Vagina (tissue), 2 donors: ENCODE results near the gene PI4KA. TPM values are rescaled to one million over a fixed set of nuclear protein-coding genes. Genes with fewer than 3 reads are reported as not detected.

Experiments used
- DNase-seq, 2 donors: peaks; one replicate each; pipeline ENCODE4 v3.0.0-alpha.2; 2017; ENCODE audit errors: extremely low spot score in 2 of 2
- H3K27ac ChIP-seq: fragments of 200-600 bp; sonication (generic); one replicate; pipeline ENCODE4 v1.5.1; 2019
- H3K27me3 ChIP-seq: fragments of 200-600 bp; sonication (generic); one replicate; pipeline ENCODE4 v1.5.1; 2019
- H3K36me3 ChIP-seq, 2 donors: fragments of 200-600 bp; sonication (generic); one replicate each; pipeline ENCODE4 v1.5.1; 2017 to 2019
- H3K4me1 ChIP-seq: fragments of 200-600 bp; sonication (generic); one replicate; pipeline ENCODE4 v1.5.1; 2019
- H3K4me3 ChIP-seq, 2 donors: fragments of 200-600 bp; sonication (generic); 1 replicate in 1 of 2; 2 replicates in 1 of 2; pipeline ENCODE4 v1.5.1; 2016 to 2019
- H3K9me3 ChIP-seq: fragments of 200-600 bp; sonication (generic); one replicate; pipeline ENCODE4 v1.5.1; 2019
- CTCF ChIP-seq, 3 experiments: fragments of 450-650 bp in 2 of 3; fragments of 200-600 bp in 1 of 3; sonication (generic) in 1 of 3; IDR thresholded peaks; one replicate each; pipeline ENCODE4 v1.5.1; 2017 to 2019; ENCODE audit warnings: antibody characterized with exemption in 3 of 3, mild to moderate bottlenecking in 2 of 3, moderate library complexity in 2 of 3
- POLR2A ChIP-seq, 2 donors: fragments of 450-650 bp; IDR thresholded peaks; one replicate each; pipeline ENCODE4 v1.6.1; 2017; ENCODE audit warnings: antibody characterized with exemption in 2 of 2, mild to moderate bottlenecking in 2 of 2, moderate library complexity in 2 of 2
- POLR2AphosphoS5 ChIP-seq, 2 donors: sonication (generic); formaldehyde crosslinking; IDR thresholded peaks; one replicate each; pipeline ENCODE4 v1.9.0; 2017; ENCODE audit warnings: antibody characterized with exemption in 2 of 2, mild to moderate bottlenecking in 2 of 2, low read depth in 1 of 2; ENCODE audit not compliant: insufficient read depth in 1 of 2
- intact Hi-C: fragments of 100-400 bp; cut with DNase I; formaldehyde crosslinking; loops from one replicate; pipeline ENCODE4 v1.15.1; 2023
- total RNA-seq: library from RNA; depleted of rRNA; stranded (reverse); fragments of >200 nt; gene quantifications from one replicate; pipeline ENCODE4 v1.2.3, GENCODE V29; 2016

The PI4KA gene
- total RNA-seq, 1 donor from 2014 or later: 135 TPM

GRCh38 chr22:20798218-20798617, 60.4 kb downstream of the PI4KA start:
- H3K9me3 ChIP-seq: no peaks in the 10 kb centered on the region
- no peaks in the 10 kb centered on the region for H3K4me1 ChIP-seq
- no peak for DNase-seq
- intact Hi-C loops: no loop called here
- no peak overlapping the region for H3K27ac ChIP-seq
- H3K27me3 ChIP-seq: no peaks in the 10 kb centered on the region
- H3K4me3 ChIP-seq: no peak overlapping the region
- H3K36me3 ChIP-seq: peaks cover 0 to 80% of the 10 kb centered on the region in 2 donors
- TF ChIP-seq CTCF (IDR thresholded peaks at IDR 0.05) (no peak), POLR2A (IDR thresholded peaks at IDR 0.05) (no peak), POLR2AphosphoS5 (IDR thresholded peaks at IDR 0.05; ENCODE audit: insufficient read depth in 1 of 2, low read depth in 1 of 2) (no peak)

- H3K4me3 ChIP-seq: no peak overlapping the region
- peaks cover 0 to 80% of the 10 kb centered on the region in 2 donors for H3K36me3 ChIP-seq
- DNase-seq: no peak
- intact Hi-C loops: no loop called here
- H3K27ac ChIP-seq: no peak overlapping the region
- TF ChIP-seq POLR2AphosphoS5 (IDR thresholded peaks at IDR 0.05; ENCODE audit: insufficient read depth in 1 of 2, low read depth in 1 of 2) (no peak), POLR2A (IDR thresholded peaks at IDR 0.05) (no peak), CTCF (IDR thresholded peaks at IDR 0.05) (no peak)
- H3K27me3 ChIP-seq: no peaks in the 10 kb centered on the region
- H3K9me3 ChIP-seq: no peaks in the 10 kb centered on the region
- no peaks in the 10 kb centered on the region for H3K4me1 ChIP-seq
Observed at GRCh38 chr22:20796731-20797130, 61.9 kb downstream of the PI4KA start.

- Histone ChIP-seq H3K36me3 (peaks cover 0 to 65% of the 10 kb centered on the region in 2 donors), H3K4me1 (no peaks in the 10 kb centered on the region), H3K27ac (no peak overlapping the region), H3K4me3 (no peak overlapping the region), H3K9me3 (no peaks in the 10 kb centered on the region), H3K27me3 (no peaks in the 10 kb centered on the region)
- TF ChIP-seq POLR2A (IDR thresholded peaks at IDR 0.05) (no peak), CTCF (IDR thresholded peaks at IDR 0.05) (no peak), POLR2AphosphoS5 (IDR thresholded peaks at IDR 0.05; ENCODE audit: insufficient read depth in 1 of 2, low read depth in 1 of 2) (no peak)
- intact Hi-C loops: no loop called here
- no peak for DNase-seq
Observed at GRCh38 chr22:20794650-20795413, 63.8 kb downstream of the PI4KA start.

- Histone ChIP-seq H3K4me1 (no peaks in the 10 kb centered on the region), H3K27me3 (no peaks in the 10 kb centered on the region), H3K27ac (no peak overlapping the region), H3K9me3 (no peaks in the 10 kb centered on the region), H3K4me3 (no peak overlapping the region), H3K36me3 (peaks cover 0 to 62% of the 10 kb centered on the region in 2 donors)
- DNase-seq: no peak
- TF ChIP-seq CTCF (IDR thresholded peaks at IDR 0.05) (no peak), POLR2A (IDR thresholded peaks at IDR 0.05) (no peak), POLR2AphosphoS5 (IDR thresholded peaks at IDR 0.05; ENCODE audit: insufficient read depth in 1 of 2, low read depth in 1 of 2) (no peak)
- intact Hi-C loops: no loop called here
Observed at GRCh38 chr22:20793748-20794649, 64.6 kb downstream of the PI4KA start.
